ENCODE measurements around the gene STAT5B. TPM values are rescaled to one million over a fixed set of nuclear protein-coding genes. Genes with fewer than 3 reads are reported as not detected.
"Not testable (repeated sequence)": the region's sequence is repeated elsewhere in the genome, so short reads cannot be mapped to it uniquely, and the experiment has no call there.

The STAT5B gene
- total RNA-seq, 1 donor from 2014 or later: 82.6 TPM

- DNase-seq: no peak
- Mint-ChIP-seq H3K4me1 (no peaks in the 10 kb centered on the region), H3K36me3 (ENCODE audit: low read depth) (peaks cover 85% of the 10 kb centered on the region), H3K27me3 (no peaks in the 10 kb centered on the region), H3K4me3 (no peak overlapping the region), H3K27ac (no peak overlapping the region), H3K9me3 (no peaks in the 10 kb centered on the region)
- ATAC-seq (ENCODE audit: low read depth): no peak
- ChIA-PET CTCF (interaction anchor here (1.3 kb wide), 1 partner anchor 8 kb away, joined by 5 read pairs; no protein-coding TSS in a partner anchor), POLR2A (interaction anchor here (1.6 kb wide), 1 partner anchor 11 kb away, joined by 5 read pairs; no protein-coding TSS in a partner anchor)
- intact Hi-C loops (cut with micrococcal nuclease): no loop called here
- TF ChIP-seq CTCF (IDR thresholded peaks at IDR 0.05): no peak
Observed at GRCh38 chr17:42304187-42305030, 28.2 kb upstream of the STAT5B start.

- no peak for TF ChIP-seq CTCF (IDR thresholded peaks at IDR 0.05)
- no peaks in the 10 kb centered on the region for H3K27me3 Mint-ChIP-seq
- CTCF ChIA-PET: interaction anchor here (1.3 kb wide), 1 partner anchor 9 kb away, joined by 5 read pairs; no protein-coding TSS in a partner anchor
- DNase-seq (no peak), ATAC-seq (ENCODE audit: low read depth) (no peak)
- H3K9me3 Mint-ChIP-seq: no peaks in the 10 kb centered on the region
- no peak overlapping the region for H3K4me3 Mint-ChIP-seq
- H3K4me1 Mint-ChIP-seq: no peaks in the 10 kb centered on the region
- peaks cover 83% of the 10 kb centered on the region for H3K36me3 Mint-ChIP-seq (ENCODE audit: low read depth)
- H3K27ac Mint-ChIP-seq: no peak overlapping the region
- POLR2A ChIA-PET: interaction anchor here (0.9 to 1.6 kb wide), 3 partner anchors 8 to 102 kb away, joined by 3 to 5 read pairs (median 3); no protein-coding TSS in a partner anchor
- intact Hi-C loops (cut with micrococcal nuclease): no loop called here
Observed at GRCh38 chr17:42303694-42304093, 27.5 kb upstream of the STAT5B start.

GRCh38 chr17:42301022-42301421 lies 24.8 kb upstream of the STAT5B start:
- Mint-ChIP-seq H3K4me3 (no peak overlapping the region), H3K4me1 (no peaks in the 10 kb centered on the region), H3K27ac (no peak overlapping the region), H3K36me3 (ENCODE audit: low read depth) (peaks cover 76% of the 10 kb centered on the region), H3K27me3 (no peaks in the 10 kb centered on the region), H3K9me3 (no peaks in the 10 kb centered on the region)
- ATAC-seq (ENCODE audit: low read depth) (no peak), DNase-seq (no peak)
- TF ChIP-seq CTCF (IDR thresholded peaks at IDR 0.05): no peak
- CTCF ChIA-PET: interaction anchor here (0.8 to 2.5 kb wide), 2 partner anchors 11 to 18 kb away, joined by 3 to 7 read pairs; no protein-coding TSS in a partner anchor
- intact Hi-C loops (cut with micrococcal nuclease): no loop called here
- POLR2A ChIA-PET: no interaction called here

GRCh38 chr17:42299913-42300312 lies 23.7 kb upstream of the STAT5B start:
- H3K4me1 Mint-ChIP-seq; H3K27me3 Mint-ChIP-seq; H3K27ac Mint-ChIP-seq; ATAC-seq (ENCODE audit: low read depth); CTCF ChIA-PET; H3K4me3 Mint-ChIP-seq; DNase-seq; H3K9me3 Mint-ChIP-seq; POLR2A ChIA-PET; intact Hi-C loops (cut with micrococcal nuclease): not testable (repeated sequence)
- H3K36me3 Mint-ChIP-seq (ENCODE audit: low read depth): peaks cover 82% of the 10 kb centered on the region

GRCh38 chr17:42299361-42299760 lies 23.2 kb upstream of the STAT5B start:
- H3K27me3 Mint-ChIP-seq; ATAC-seq (ENCODE audit: low read depth); H3K9me3 Mint-ChIP-seq; H3K4me1 Mint-ChIP-seq; H3K4me3 Mint-ChIP-seq; CTCF ChIA-PET; H3K27ac Mint-ChIP-seq; DNase-seq; intact Hi-C loops (cut with micrococcal nuclease): not testable (repeated sequence)
- POLR2A ChIA-PET: interaction anchor here (1.0 kb wide), 1 partner anchor 12 kb away, joined by 3 read pairs; no protein-coding TSS in a partner anchor
- H3K36me3 Mint-ChIP-seq (ENCODE audit: low read depth): peaks cover 81% of the 10 kb centered on the region

- CTCF ChIA-PET; H3K27me3 Mint-ChIP-seq; H3K4me3 Mint-ChIP-seq; POLR2A ChIA-PET; ATAC-seq (ENCODE audit: low read depth); H3K9me3 Mint-ChIP-seq; intact Hi-C loops (cut with micrococcal nuclease); H3K27ac Mint-ChIP-seq; DNase-seq; H3K4me1 Mint-ChIP-seq: not testable (repeated sequence)
- peaks cover 76% of the 10 kb centered on the region for H3K36me3 Mint-ChIP-seq (ENCODE audit: low read depth)
Observed at GRCh38 chr17:42297775-42298174, 21.6 kb upstream of the STAT5B start.

Data from activated B cell treated with CpG ODN at 0.5 μM for 24 hours (primary cell).